NCI-H69 (cell line): ENCODE results near the gene CPEB1.
"Not testable (repeated sequence)": the region's sequence is repeated elsewhere in the genome, so short reads cannot be mapped to it uniquely, and the experiment has no call there.

Source experiments
- DNase-seq: peaks from one replicate; lab custom pipeline; 2025; lab: John Stamatoyannopoulos, UW

The CPEB1 gene

GRCh38 chr15:82545002-82545401 is 102.2 kb downstream of the CPEB1 start:
- DNase-seq: no peak

GRCh38 chr15:82544431-82544830 is 102.7 kb downstream of the CPEB1 start:
- no peak for DNase-seq

- DNase-seq: no peak
Observed at GRCh38 chr15:82543160-82543559, 104.0 kb downstream of the CPEB1 start.

- DNase-seq: no peak
Observed at GRCh38 chr15:82540984-82541431, 106.2 kb downstream of the CPEB1 start.

- DNase-seq: no peak
Observed at GRCh38 chr15:82540055-82540983, 106.8 kb downstream of the CPEB1 start, which contains the start of gene RPS17. RPS17 (minus strand) TSS chr15:82540457; CDS start chr15:82540428, 29 bp downstream.

- DNase-seq: no peak
Observed at GRCh38 chr15:82539691-82540054, 107.5 kb downstream of the CPEB1 start.

GRCh38 chr15:82538961-82539690 is 108.0 kb downstream of the CPEB1 start:
- DNase-seq: no peak

- no peak for DNase-seq
Observed at GRCh38 chr15:82537351-82537908, 109.7 kb downstream of the CPEB1 start.

- DNase-seq: no peak
Observed at GRCh38 chr15:82536409-82537350, 110.5 kb downstream of the CPEB1 start.

GRCh38 chr15:82535566-82536408 is 111.4 kb downstream of the CPEB1 start:
- DNase-seq: no peak

GRCh38 chr15:82535151-82535550 is 112.0 kb downstream of the CPEB1 start:
- DNase-seq: not testable (repeated sequence)

GRCh38 chr15:82534457-82534861 is 112.7 kb downstream of the CPEB1 start:
- not testable (repeated sequence) for DNase-seq

- DNase-seq: no peak
Observed at GRCh38 chr15:82533801-82534200, 113.4 kb downstream of the CPEB1 start.

GRCh38 chr15:82532991-82533481 is 114.1 kb downstream of the CPEB1 start:
- DNase-seq: no peak

- no peak for DNase-seq
Observed at GRCh38 chr15:82532383-82532990, 114.7 kb downstream of the CPEB1 start.

- DNase-seq: no peak
Observed at GRCh38 chr15:82531496-82532382, 115.4 kb downstream of the CPEB1 start.

- no peak for DNase-seq
Observed at GRCh38 chr15:82530606-82531379, 116.4 kb downstream of the CPEB1 start.

- no peak for DNase-seq
Observed at GRCh38 chr15:82530006-82530405, 117.2 kb downstream of the CPEB1 start.
